DMS 273 (cell line): ENCODE results near the gene ADAMTS17.

ENCODE experiments used
- DNase-seq: peaks from one replicate; lab custom pipeline; 2025; ENCODE audit not compliant: unreplicated experiment; lab: John Stamatoyannopoulos, UW

Gene ADAMTS17, protein sequence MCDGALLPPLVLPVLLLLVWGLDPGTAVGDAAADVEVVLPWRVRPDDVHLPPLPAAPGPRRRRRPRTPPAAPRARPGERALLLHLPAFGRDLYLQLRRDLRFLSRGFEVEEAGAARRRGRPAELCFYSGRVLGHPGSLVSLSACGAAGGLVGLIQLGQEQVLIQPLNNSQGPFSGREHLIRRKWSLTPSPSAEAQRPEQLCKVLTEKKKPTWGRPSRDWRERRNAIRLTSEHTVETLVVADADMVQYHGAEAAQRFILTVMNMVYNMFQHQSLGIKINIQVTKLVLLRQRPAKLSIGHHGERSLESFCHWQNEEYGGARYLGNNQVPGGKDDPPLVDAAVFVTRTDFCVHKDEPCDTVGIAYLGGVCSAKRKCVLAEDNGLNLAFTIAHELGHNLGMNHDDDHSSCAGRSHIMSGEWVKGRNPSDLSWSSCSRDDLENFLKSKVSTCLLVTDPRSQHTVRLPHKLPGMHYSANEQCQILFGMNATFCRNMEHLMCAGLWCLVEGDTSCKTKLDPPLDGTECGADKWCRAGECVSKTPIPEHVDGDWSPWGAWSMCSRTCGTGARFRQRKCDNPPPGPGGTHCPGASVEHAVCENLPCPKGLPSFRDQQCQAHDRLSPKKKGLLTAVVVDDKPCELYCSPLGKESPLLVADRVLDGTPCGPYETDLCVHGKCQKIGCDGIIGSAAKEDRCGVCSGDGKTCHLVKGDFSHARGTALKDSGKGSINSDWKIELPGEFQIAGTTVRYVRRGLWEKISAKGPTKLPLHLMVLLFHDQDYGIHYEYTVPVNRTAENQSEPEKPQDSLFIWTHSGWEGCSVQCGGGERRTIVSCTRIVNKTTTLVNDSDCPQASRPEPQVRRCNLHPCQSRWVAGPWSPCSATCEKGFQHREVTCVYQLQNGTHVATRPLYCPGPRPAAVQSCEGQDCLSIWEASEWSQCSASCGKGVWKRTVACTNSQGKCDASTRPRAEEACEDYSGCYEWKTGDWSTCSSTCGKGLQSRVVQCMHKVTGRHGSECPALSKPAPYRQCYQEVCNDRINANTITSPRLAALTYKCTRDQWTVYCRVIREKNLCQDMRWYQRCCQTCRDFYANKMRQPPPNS

DNA sequence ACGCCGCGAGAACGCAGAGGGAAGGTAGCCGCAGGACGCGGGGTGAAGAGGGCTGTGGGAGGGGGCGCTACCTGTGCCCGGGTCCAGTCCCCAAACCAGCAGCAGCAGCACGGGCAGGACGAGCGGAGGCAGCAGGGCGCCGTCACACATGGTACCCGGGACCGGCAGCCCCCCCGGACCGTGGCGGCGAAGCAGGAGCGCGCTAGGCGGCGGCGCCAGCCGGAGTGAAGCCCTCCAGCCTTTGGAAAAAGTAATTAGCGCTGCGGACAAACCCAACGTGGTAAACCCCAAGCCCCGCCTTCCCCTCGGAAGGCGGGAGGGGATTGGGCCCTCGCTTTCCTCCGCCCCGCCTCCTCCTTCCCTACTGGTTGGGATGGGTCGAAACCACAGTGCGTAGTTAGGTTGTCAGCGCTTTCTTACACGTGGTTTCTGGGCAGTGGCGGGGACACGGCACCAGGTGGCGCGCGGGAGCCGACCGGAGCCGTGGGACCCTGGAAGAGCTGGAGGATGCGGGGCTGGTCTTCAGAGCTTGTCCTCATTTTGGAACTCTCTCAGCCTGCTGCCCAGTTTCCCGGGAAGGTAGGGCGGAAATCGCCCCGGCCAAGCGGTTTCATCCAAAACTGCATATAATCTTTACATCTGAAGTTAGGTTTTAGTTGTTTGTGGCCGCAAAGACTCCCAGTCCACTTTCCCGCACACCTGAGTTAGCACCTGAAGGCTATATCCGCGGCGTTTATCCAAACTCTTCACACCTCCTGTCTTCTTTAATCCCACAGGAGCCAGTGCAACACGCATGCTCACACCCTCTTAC is at the start of gene ADAMTS17:
Gene ADAMTS17 (minus strand): TSS at position 226 of the 811 bp plus-strand sequence. CDS start 76 bp downstream, at position 150.
- DNase-seq, result peak; percentile 95

- no peak for DNase-seq
Measured at GRCh38 chr15:100385300-100386050, 43.7 kb upstream of the ADAMTS17 start.

- no peak for DNase-seq
Measured at GRCh38 chr15:100384108-100384410, 42.3 kb upstream of the ADAMTS17 start.

DNA sequence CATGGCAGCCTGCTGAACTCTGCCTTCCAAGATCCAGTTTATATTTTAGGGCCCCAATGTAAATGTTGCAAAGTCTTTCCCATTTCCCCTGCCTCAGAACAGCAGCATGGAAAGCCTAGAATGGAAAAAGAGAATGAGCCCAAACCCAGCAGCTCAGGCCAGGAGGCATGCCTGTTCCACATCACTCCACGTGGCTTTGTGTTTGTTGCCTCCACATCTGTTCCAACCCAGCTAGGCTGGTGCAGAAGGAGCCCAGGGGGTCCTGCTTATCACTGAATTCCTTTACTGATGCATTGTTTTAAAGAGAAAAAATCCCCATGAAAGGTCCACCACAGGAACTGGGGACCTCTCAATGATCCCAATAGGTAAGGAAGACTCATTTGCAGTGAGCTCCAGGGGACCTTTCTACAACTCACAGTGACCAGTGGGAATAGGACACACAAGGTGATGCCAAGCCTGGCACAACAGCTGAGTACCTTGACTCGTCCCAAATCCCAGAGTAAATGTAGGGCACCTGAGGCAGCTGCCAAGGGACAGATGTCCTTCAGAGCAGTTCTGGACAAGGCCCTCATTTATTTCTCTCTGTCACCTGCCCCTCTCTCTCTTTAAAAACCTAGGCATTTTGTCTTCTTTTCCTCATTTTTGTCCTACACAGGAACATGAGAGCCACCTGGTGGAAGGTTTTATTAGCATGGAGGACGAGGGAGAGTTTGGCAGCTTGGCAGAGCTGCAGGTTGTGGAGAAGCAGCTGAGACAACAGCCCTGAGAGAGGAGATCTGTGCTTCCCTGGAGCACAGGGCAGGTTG is 41.7 kb upstream of the ADAMTS17 start:
- DNase-seq, result peak; percentile 34

- no peak for DNase-seq
Measured at GRCh38 chr15:100373942-100374341, 32.2 kb upstream of the ADAMTS17 start.

- DNase-seq, result peak; percentile 19
Measured at GRCh38 chr15:100373120-100373896, 31.5 kb upstream of the ADAMTS17 start.

GRCh38 chr15:100372739-100373119 is 31.0 kb upstream of the ADAMTS17 start:
- peak; percentile 19 for DNase-seq

- DNase-seq, result no peak
Measured at GRCh38 chr15:100355342-100355741, 13.6 kb upstream of the ADAMTS17 start.

GRCh38 chr15:100353449-100353848 is 11.7 kb upstream of the ADAMTS17 start:
- DNase-seq, result no peak

- no peak for DNase-seq
Measured at GRCh38 chr15:100350434-100351226, 8.9 kb upstream of the ADAMTS17 start.

DNA sequence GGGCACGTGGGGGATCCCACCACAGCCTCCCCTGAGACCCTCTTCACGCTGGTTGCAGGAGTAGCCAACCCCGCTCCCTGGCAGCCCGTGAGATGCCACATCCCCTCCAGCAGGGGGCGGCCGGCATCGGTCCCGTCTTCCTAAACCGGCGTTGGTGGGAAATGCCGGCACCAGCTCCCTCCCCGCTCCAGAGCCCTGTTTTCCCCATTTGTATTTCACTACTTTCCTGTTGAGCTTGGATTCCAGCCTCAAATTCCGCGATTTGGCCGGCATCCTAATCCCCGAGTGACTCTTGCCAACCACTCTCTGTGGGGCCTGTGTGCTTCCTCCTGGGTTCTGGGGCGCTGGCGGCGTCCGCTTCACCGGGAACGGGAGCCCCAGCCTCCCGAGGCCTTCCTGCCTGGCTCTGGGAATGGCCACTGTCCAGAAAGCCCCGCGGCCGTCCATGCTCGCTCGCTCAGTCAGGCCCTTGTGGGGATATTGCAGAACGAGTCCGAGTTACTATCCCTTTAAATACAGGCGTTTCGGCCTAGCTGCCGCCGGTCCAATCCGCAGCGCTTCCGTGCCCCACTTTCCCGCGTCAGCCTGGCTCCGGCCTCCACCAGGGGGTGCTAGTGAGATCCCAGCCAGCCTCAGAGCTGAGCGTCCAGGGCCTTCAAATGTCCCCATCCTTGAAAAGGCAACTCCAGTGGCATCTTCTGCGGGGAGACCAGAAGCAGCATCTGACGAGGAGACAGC is 8.1 kb upstream of the ADAMTS17 start:
- DNase-seq, result peak; percentile 80

DNA sequence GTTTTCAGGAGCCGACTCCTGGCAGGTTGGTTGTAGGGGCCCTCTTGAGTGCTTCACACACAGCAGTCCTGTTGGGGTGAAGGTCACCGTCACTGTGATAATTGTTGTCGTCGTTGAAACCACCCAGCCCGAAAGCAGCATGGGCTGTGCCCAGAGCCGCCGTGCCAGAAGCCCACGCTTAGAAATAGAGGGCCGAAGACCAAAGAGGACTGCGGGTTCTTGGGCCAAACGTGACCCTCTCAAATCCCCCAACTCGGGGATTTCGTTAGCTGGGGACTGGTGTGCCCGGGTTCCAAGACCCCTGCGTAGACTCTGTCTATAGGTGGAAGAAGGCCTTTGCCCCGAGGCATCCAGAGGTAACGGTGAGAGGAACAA is 7.5 kb upstream of the ADAMTS17 start:
- no peak for DNase-seq

DNA sequence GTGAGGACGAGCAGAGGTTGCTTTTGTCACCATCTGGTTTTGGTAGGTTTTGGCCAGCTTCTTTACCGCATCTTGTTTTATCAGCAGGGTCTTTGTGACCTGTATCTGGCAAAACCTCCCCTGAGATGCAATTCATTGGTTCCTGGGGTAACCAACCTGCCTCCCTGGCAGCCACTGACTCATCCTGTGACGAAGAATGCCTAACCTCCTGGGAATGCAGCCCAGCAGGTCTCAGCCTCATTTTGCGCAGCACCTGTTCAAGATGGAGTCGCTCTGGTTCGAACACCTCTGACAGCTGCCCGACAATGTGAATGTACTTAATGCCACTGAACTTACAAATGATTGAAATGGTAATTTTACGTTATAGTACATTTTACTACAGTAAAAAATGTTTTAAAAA is 6.8 kb upstream of the ADAMTS17 start:
- DNase-seq, result no peak

DNA sequence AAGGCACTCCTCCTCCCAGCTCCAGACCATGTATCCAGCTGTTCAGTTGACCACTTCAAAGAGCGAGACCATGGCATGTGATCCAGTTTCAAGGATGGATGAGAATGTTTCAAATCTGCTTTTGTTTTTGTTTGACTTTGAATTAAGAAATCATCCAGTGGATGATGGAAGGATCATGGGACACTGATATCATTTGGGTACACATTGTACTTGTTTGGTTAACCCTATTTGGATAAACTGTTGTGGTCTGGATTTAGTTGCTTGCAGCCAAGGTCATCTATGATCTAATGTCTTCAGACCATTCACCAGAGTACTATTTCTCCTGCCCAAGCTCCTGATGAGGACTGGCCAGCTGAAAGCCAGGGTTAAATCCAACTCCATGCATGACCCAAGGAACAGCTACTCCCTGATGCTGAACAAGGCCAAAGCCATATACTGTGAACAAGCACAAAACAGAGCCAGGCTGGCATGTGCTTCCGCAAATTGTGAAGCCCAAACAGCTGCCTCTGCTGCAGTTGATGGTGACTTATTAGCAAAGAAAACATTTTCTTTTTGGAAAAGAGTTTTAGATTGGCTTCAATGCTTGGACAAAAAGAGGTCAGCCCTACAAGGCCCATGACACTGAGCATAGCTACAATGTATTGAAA is 5.2 kb upstream of the ADAMTS17 start:
- DNase-seq, result no peak

DNA sequence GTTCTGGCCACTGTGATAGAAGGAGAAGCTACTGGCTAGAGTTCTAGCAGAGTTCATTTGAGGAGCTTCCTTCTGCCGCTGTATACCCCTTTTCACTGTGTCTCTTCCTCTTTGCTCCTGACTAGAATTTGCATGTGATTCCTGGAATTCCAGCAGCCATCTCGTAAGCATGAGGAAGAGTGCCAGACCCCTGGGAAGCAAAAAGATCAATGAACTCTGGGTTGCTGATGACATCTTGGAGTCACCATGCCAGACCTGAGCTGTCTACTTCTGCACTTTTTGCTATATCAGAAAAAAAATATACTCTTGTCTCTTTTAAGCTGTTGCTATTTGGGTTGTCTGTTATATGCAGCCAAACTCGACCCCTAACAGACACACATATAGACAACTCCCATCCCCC is 3.7 kb upstream of the ADAMTS17 start:
- DNase-seq, result no peak

DNA sequence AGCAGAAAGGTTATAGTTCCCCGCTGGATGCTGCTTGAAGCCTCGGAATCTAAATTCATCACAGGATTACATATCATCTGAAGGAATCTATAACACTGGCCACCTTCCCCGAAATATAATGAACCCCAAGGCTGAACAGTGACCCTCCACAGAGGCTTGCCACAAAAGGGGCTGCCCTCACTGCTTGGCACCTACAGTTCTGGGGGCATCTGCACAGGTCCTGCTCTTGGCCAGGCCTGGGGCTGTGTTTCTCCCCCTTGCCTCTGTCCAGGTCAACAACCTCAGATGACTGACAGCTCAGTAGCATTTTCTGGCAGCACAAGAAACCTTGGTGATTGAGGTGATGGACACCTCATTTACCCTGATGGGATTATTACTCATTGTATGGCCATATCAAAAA is 1.5 kb upstream of the ADAMTS17 start:
- DNase-seq, result no peak
